ENCODE results near the gene CNTRL.

Gene CNTRL

DNA sequence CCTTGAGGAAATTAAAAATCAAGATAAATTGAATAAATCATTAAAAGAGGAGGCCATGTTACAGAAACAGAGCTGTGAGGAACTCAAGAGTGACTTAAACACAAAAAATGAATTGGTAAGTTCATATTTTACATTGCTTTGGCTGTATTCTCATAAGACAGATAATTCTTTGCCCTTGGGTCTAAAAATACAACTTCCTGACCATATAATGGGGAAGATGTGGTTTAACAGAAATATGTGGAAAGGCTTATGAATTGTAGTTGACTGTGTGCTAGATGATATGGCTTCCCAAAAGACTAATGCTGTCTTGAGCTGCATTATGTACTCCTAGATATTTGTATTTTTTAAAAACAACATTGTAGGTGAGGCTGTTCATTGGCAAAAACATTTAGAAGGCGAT is 33.1 kb downstream of the CNTRL start:
- no peaks in the 10 kb centered on the region for H4K20me1 ChIP-seq (ENCODE audit: insufficient read depth, low read length)
- H3K4me3 ChIP-seq (ENCODE audit: low read depth, low read length, poor library complexity, severe bottlenecking): no peak overlapping the region
- no peaks in the 10 kb centered on the region for H3K27me3 ChIP-seq (ENCODE audit: insufficient read depth, low read length)
- no peaks in the 10 kb centered on the region; the same call in 1 of the 2 replicates for H3K79me2 ChIP-seq (ENCODE audit: insufficient read depth, low read length)
- H3K4me2 ChIP-seq (ENCODE audit: low read length): no peak overlapping the region
- H3K9ac ChIP-seq (ENCODE audit: low read length): no peak overlapping the region
- H3F3A ChIP-seq (ENCODE audit: insufficient read depth, low read length): no peaks in the 10 kb centered on the region
- H2AFZ ChIP-seq (ENCODE audit: low read length): no peak overlapping the region
- no peaks in the 10 kb centered on the region for H3K9me2 ChIP-seq (ENCODE audit: low read depth, low read length)
- H3K27ac ChIP-seq (ENCODE audit: low read depth, low read length, poor library complexity, severe bottlenecking): no peak overlapping the region
- TF ChIP-seq EZH2 (IDR thresholded peaks at IDR 0.05; ENCODE audit: borderline replicate concordance, low read length): no peak
- TF ChIP-seq, protein P1, sequence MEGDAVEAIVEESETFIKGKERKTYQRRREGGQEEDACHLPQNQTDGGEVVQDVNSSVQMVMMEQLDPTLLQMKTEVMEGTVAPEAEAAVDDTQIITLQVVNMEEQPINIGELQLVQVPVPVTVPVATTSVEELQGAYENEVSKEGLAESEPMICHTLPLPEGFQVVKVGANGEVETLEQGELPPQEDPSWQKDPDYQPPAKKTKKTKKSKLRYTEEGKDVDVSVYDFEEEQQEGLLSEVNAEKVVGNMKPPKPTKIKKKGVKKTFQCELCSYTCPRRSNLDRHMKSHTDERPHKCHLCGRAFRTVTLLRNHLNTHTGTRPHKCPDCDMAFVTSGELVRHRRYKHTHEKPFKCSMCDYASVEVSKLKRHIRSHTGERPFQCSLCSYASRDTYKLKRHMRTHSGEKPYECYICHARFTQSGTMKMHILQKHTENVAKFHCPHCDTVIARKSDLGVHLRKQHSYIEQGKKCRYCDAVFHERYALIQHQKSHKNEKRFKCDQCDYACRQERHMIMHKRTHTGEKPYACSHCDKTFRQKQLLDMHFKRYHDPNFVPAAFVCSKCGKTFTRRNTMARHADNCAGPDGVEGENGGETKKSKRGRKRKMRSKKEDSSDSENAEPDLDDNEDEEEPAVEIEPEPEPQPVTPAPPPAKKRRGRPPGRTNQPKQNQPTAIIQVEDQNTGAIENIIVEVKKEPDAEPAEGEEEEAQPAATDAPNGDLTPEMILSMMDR (IDR thresholded peaks at IDR 0.05; ENCODE audit: low read length): no peak
- peaks cover 44% of the 10 kb centered on the region for H3K36me3 ChIP-seq (ENCODE audit: insufficient read depth, low read length)
- no peaks in the 10 kb centered on the region for H3K4me1 ChIP-seq (ENCODE audit: insufficient read depth, low read length, severe bottlenecking)
- H3K9me3 ChIP-seq (ENCODE audit: low read length): no peaks in the 10 kb centered on the region

DNA sequence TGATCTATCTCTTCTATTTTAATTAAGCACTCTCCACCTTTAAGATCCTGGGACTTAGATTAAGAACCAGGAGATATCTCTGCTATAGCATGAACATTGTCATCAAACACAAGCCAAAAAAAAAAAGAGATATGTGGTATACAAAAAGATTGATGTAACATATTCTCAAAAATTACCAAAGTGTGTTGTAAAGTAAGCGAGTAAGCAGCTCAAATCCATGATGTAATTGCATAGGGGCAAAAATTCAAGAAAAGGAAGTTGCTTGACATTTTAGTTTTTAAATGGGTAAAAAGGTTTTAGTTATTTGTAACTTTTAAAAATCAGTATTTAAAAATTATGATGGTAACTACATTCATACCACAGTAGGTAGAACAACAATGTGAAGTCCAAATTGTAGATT is 40.7 kb downstream of the CNTRL start:
- TF ChIP-seq EZH2 (IDR thresholded peaks at IDR 0.05; ENCODE audit: borderline replicate concordance, low read length): no peak
- TF ChIP-seq, protein P1 (IDR thresholded peaks at IDR 0.05; ENCODE audit: low read length): no peak
- Histone ChIP-seq H3K36me3 (ENCODE audit: insufficient read depth, low read length) (peaks cover 59% of the 10 kb centered on the region), H4K20me1 (ENCODE audit: insufficient read depth, low read length) (no peaks in the 10 kb centered on the region), H3F3A (ENCODE audit: insufficient read depth, low read length) (peaks cover 8% of the 10 kb centered on the region; the same call in 1 of the 2 replicates), H3K27ac (ENCODE audit: low read depth, low read length, poor library complexity, severe bottlenecking) (no peak overlapping the region), H3K4me3 (ENCODE audit: low read depth, low read length, poor library complexity, severe bottlenecking) (no peak overlapping the region), H3K79me2 (ENCODE audit: insufficient read depth, low read length) (no peaks in the 10 kb centered on the region; the same call in 1 of the 2 replicates), H3K4me2 (ENCODE audit: low read length) (no peak overlapping the region), H2AFZ (ENCODE audit: low read length) (no peak overlapping the region), H3K9me3 (ENCODE audit: low read length) (no peaks in the 10 kb centered on the region), H3K27me3 (ENCODE audit: insufficient read depth, low read length) (no peaks in the 10 kb centered on the region), H3K9ac (ENCODE audit: low read length) (no peak overlapping the region), H3K4me1 (ENCODE audit: insufficient read depth, low read length, severe bottlenecking) (no peaks in the 10 kb centered on the region), H3K9me2 (ENCODE audit: low read depth, low read length) (no peaks in the 10 kb centered on the region)

DNA sequence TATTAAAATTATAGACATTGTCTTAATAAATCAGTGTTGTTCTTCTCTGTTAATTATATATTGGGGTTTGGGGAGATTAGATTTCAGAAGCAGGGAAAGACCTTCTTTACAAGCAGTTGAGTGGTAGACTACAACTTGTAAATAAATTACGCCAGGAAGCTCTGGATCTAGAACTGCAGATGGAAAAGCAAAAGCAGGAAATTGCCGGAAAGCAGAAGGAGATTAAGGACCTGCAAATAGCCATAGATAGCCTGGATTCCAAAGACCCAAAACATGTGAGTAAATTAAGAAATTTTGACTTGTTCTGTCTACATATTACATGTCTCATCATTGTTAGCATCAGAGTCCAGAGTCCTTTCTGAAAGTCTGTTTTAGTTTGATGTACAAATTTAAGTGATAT is 43.5 kb downstream of the CNTRL start:
- TF ChIP-seq, protein P1 (IDR thresholded peaks at IDR 0.05; ENCODE audit: low read length): no peak
- no peak for TF ChIP-seq EZH2 (IDR thresholded peaks at IDR 0.05; ENCODE audit: borderline replicate concordance, low read length)
- Histone ChIP-seq H4K20me1 (ENCODE audit: insufficient read depth, low read length) (no peaks in the 10 kb centered on the region), H3K36me3 (ENCODE audit: insufficient read depth, low read length) (peaks cover 50% of the 10 kb centered on the region), H3K27ac (ENCODE audit: low read depth, low read length, poor library complexity, severe bottlenecking) (no peak overlapping the region), H3K9me3 (ENCODE audit: low read length) (no peaks in the 10 kb centered on the region), H3K9me2 (ENCODE audit: low read depth, low read length) (no peaks in the 10 kb centered on the region), H3K4me3 (ENCODE audit: low read depth, low read length, poor library complexity, severe bottlenecking) (no peak overlapping the region), H3K79me2 (ENCODE audit: insufficient read depth, low read length) (no peaks in the 10 kb centered on the region), H3K4me1 (ENCODE audit: insufficient read depth, low read length, severe bottlenecking) (peaks cover 20% of the 10 kb centered on the region), H3F3A (ENCODE audit: insufficient read depth, low read length) (peaks cover 8% of the 10 kb centered on the region; the same call in 1 of the 2 replicates), H3K4me2 (ENCODE audit: low read length) (no peak overlapping the region), H3K9ac (ENCODE audit: low read length) (no peak overlapping the region), H2AFZ (ENCODE audit: low read length) (no peak overlapping the region), H3K27me3 (ENCODE audit: insufficient read depth, low read length) (no peaks in the 10 kb centered on the region)

Data from OCI-LY1 (cell line).